Measurements from ENCODE around the gene MAGI1. TPM values are rescaled to one million over a fixed set of nuclear protein-coding genes. Genes with fewer than 3 reads are reported as not detected.

MAGI1 gene
- total RNA-seq, 4 donors from 2014 or later: 17.2 to 40.8 (median 28.1) TPM

GRCh38 chr3:65703026-65703425 is 335.7 kb downstream of the MAGI1 start:
- Histone ChIP-seq H3K36me3 (no peaks in the 10 kb centered on the region), H3K4me1 (peaks cover 0 to 11% (median 0%) of the 10 kb centered on the region in 3 donors), H3K27ac (no peak overlapping the region), H3K9me3 (no peaks in the 10 kb centered on the region), H3K27me3 (no peaks in the 10 kb centered on the region), H3K4me3 (no peak overlapping the region)
- WGBS, 2 donors (ENCODE audit: low coverage in 1 of 2): 80 to 100% methylated on average over 1 to 3 of the region's 5 CpGs
- no peak for ATAC-seq
- no peak for TF ChIP-seq POLR2A (IDR thresholded peaks at IDR 0.05)
- TF ChIP-seq EP300 (IDR thresholded peaks at IDR 0.05): no peak
- TF ChIP-seq POLR2AphosphoS5 (IDR thresholded peaks at IDR 0.05): no peak

GRCh38 chr3:65702202-65702601 is 336.5 kb downstream of the MAGI1 start:
- Histone ChIP-seq H3K4me1 (peaks cover 0 to 9% (median 0%) of the 10 kb centered on the region in 3 donors), H3K36me3 (no peaks in the 10 kb centered on the region), H3K4me3 (no peak overlapping the region), H3K27me3 (no peaks in the 10 kb centered on the region), H3K9me3 (no peaks in the 10 kb centered on the region), H3K27ac (no peak overlapping the region)
- ATAC-seq: no peak
- TF ChIP-seq POLR2A (IDR thresholded peaks at IDR 0.05) (no peak), EP300 (IDR thresholded peaks at IDR 0.05) (no peak), CTCF (IDR thresholded peaks at IDR 0.05) (no peak), POLR2AphosphoS5 (IDR thresholded peaks at IDR 0.05) (no peak)
- WGBS, 2 donors (ENCODE audit: low coverage in 1 of 2): 89 to 100% methylated on average over 1 to 2 of the region's 2 CpGs

GRCh38 chr3:65701516-65701915 is 337.2 kb downstream of the MAGI1 start:
- Histone ChIP-seq H3K4me1 (peaks cover 0 to 2% (median 0%) of the 10 kb centered on the region in 3 donors), H3K27me3 (no peaks in the 10 kb centered on the region), H3K36me3 (no peaks in the 10 kb centered on the region), H3K4me3 (no peak overlapping the region), H3K27ac (no peak overlapping the region), H3K9me3 (no peaks in the 10 kb centered on the region)
- 89 to 96% methylated on average over 4 of the region's 4 CpGs for WGBS, 2 donors (ENCODE audit: low coverage in 1 of 2)
- TF ChIP-seq POLR2A (IDR thresholded peaks at IDR 0.05) (no peak), POLR2AphosphoS5 (IDR thresholded peaks at IDR 0.05) (no peak), CTCF (IDR thresholded peaks at IDR 0.05) (no peak), EP300 (IDR thresholded peaks at IDR 0.05) (no peak)
- ATAC-seq: no peak

- Histone ChIP-seq H3K27me3 (no peaks in the 10 kb centered on the region), H3K9me3 (no peaks in the 10 kb centered on the region), H3K4me1 (peaks cover 0 to 18% (median 2%) of the 10 kb centered on the region in 3 donors), H3K27ac (no peak overlapping the region), H3K4me3 (no peak overlapping the region), H3K36me3 (no peaks in the 10 kb centered on the region)
- no peak for TF ChIP-seq POLR2AphosphoS5 (IDR thresholded peaks at IDR 0.05)
- TF ChIP-seq CTCF (IDR thresholded peaks at IDR 0.05): no peak
- no peak for TF ChIP-seq POLR2A (IDR thresholded peaks at IDR 0.05)
- TF ChIP-seq EP300 (IDR thresholded peaks at IDR 0.05): no peak
- ATAC-seq: no peak
- WGBS, 2 donors (ENCODE audit: low coverage in 1 of 2): 65 to 82% methylated on average over 3 of the region's 3 CpGs
Observed at GRCh38 chr3:65689436-65689835, 349.3 kb downstream of the MAGI1 start.

- Histone ChIP-seq H3K4me1 (peaks cover 0 to 18% (median 2%) of the 10 kb centered on the region in 3 donors), H3K4me3 (no peak overlapping the region), H3K27ac (no peak overlapping the region), H3K36me3 (no peaks in the 10 kb centered on the region), H3K9me3 (no peaks in the 10 kb centered on the region), H3K27me3 (no peaks in the 10 kb centered on the region)
- ATAC-seq: no peak
- WGBS, 2 donors (ENCODE audit: low coverage in 1 of 2): 92 to 100% methylated on average over 4 of the region's 5 CpGs
- TF ChIP-seq POLR2A (IDR thresholded peaks at IDR 0.05): no peak
- no peak for TF ChIP-seq EP300 (IDR thresholded peaks at IDR 0.05)
- TF ChIP-seq CTCF (IDR thresholded peaks at IDR 0.05): no peak
- TF ChIP-seq POLR2AphosphoS5 (IDR thresholded peaks at IDR 0.05): no peak
Observed at GRCh38 chr3:65687741-65688140, 351.0 kb downstream of the MAGI1 start.
